OCI-LY3 (cell line): ENCODE results near the gene SLC9A7.

Experiments
- CTCF ChIP-seq: fragments of 200-600, 300-600 bp; sonication (generic); IDR thresholded peaks from 2 replicates; pipeline ENCODE4 v1.5.1; 2014; ENCODE audit warnings: antibody characterized with exemption, low read length, low read depth
- EZH2phosphoT487 ChIP-seq: fragments of 200-600 bp; shearing (Covaris generic); IDR thresholded peaks from 2 replicates; pipeline ENCODE4 v1.6.1; 2018; ENCODE audit warnings: antibody characterized with exemption, mixed run types, low read depth

DNA sequence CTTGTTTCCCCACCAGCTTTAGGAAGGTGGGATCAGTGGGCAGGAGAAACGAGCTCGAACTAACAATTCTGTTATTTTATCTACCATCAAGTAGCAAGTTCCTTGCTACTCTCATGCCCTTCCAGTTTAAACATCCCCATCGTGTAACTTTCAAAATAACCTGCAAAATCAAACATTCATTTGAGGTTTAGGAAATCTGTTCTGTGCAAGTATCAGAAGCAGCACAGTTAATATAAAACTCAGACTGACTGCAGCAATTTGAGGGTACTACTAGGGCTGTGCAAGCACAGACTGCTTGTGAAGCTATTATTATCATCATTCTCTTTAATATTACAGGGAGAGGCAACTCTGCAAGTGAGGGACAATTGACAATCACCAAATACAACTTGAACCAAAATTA lies 137.3 kb downstream of the SLC9A7 start:
- TF ChIP-seq CTCF, result no peak
- no peak for TF ChIP-seq EZH2phosphoT487
